CD14-positive monocyte (primary cell): ENCODE data around the gene SLC2A1. TPM values are rescaled to one million over a fixed set of nuclear protein-coding genes. Genes with fewer than 3 reads are reported as not detected.

Source experiments
- DNase-seq, 3 donors: peaks; one replicate each; pipeline ENCODE4 v3.0.0-alpha.2; 2011 to 2022
- H2AFZ ChIP-seq: 2 replicates; pipeline ENCODE4 v1.6.0; 2012; ENCODE audit warnings: mild to moderate bottlenecking, low read depth, low read length, inconsistent platforms; ENCODE audit not compliant: insufficient read depth, poor library complexity, severe bottlenecking
- H3K27ac ChIP-seq, 2 donors: 1 replicate in 1 of 2; 2 replicates in 1 of 2; pipeline ENCODE4 v1.5.1; 2012 to 2013; ENCODE audit warnings: low read length in 2 of 2, control low read depth in 1 of 2, inconsistent platforms in 1 of 2, low read depth in 1 of 2, mild to moderate bottlenecking in 1 of 2
- H3K27me3 ChIP-seq, 2 donors: one replicate each; pipeline versions ENCODE4 v1.6.0 to v1.6.1; 2011 to 2013; ENCODE audit warnings: low read length in 2 of 2; ENCODE audit not compliant: control insufficient read depth in 2 of 2, insufficient read depth in 2 of 2
- H3K36me3 ChIP-seq, 2 donors: replicated peaks in 1 of 2; 1 replicate in 1 of 2; 2 replicates in 1 of 2; pipeline versions ENCODE4 v1.5.1 to v1.6.1; 2012 to 2013; ENCODE audit warnings: low read length in 2 of 2, control low read depth in 1 of 2, inconsistent platforms in 1 of 2, mild to moderate bottlenecking in 1 of 2; ENCODE audit not compliant: insufficient read depth in 2 of 2, control insufficient read depth in 1 of 2
- H3K4me1 ChIP-seq, 2 donors: 1 replicate in 1 of 2; 2 replicates in 1 of 2; pipeline versions ENCODE4 v1.5.1 to v1.6.1; 2012 to 2013; ENCODE audit warnings: low read length in 2 of 2, control low read depth in 1 of 2, inconsistent platforms in 1 of 2, mild to moderate bottlenecking in 1 of 2, moderate library complexity in 1 of 2; ENCODE audit not compliant: insufficient read depth in 2 of 2, control insufficient read depth in 1 of 2
- H3K4me2 ChIP-seq: replicated peaks from 2 replicates; pipeline ENCODE3; 2012; ENCODE audit warnings: low read length, moderate library complexity, mild to moderate bottlenecking; ENCODE audit not compliant: poor library complexity, severe bottlenecking; ENCODE audit errors: extremely low read depth
- H3K4me3 ChIP-seq, 3 experiments: fragments of 200-600 bp in 1 of 3; sonication (generic) in 1 of 3; replicated peaks in 1 of 3; 1 replicate in 2 of 3; 2 replicates in 1 of 3; pipeline ENCODE4 v1.5.1; 2011 to 2013; ENCODE audit warnings: low read length in 3 of 3, mild to moderate bottlenecking in 3 of 3, control low read depth in 2 of 3, low read depth in 2 of 3, inconsistent platforms in 1 of 3, moderate library complexity in 1 of 3
- H3K79me2 ChIP-seq: 2 replicates; pipeline ENCODE4 v1.6.0; 2012; ENCODE audit warnings: mild to moderate bottlenecking, control low read depth, inconsistent platforms, low read length, moderate library complexity; ENCODE audit not compliant: insufficient read depth
- H3K9ac ChIP-seq: 2 replicates; pipeline ENCODE4 v1.6.0; 2017; ENCODE audit warnings: low read length, mild to moderate bottlenecking; ENCODE audit not compliant: insufficient read depth, poor library complexity, severe bottlenecking
- H3K9me3 ChIP-seq, 2 donors: replicated peaks in 1 of 2; 1 replicate in 1 of 2; 2 replicates in 1 of 2; pipeline versions ENCODE4 v1.5.1 to v1.6.1; 2012 to 2013; ENCODE audit warnings: low read length in 2 of 2, control low read depth in 1 of 2; ENCODE audit not compliant: control insufficient read depth in 1 of 2, insufficient read depth in 1 of 2
- H4K20me1 ChIP-seq: 2 replicates; pipeline ENCODE4 v1.6.0; 2012; ENCODE audit warnings: mild to moderate bottlenecking, low read length, control low read depth, moderate library complexity; ENCODE audit not compliant: insufficient read depth
- H3K27ac Mint-ChIP-seq, 7 donors: one replicate each; pipeline ENCODE4 v1.8.0; 2020; ENCODE audit warnings: mild to moderate bottlenecking in 7 of 7, mixed read lengths in 7 of 7, moderate library complexity in 6 of 7, inconsistent platforms in 2 of 7
- H3K27me3 Mint-ChIP-seq, 3 donors: one replicate each; pipeline ENCODE4 v1.8.0; 2021 to 2022; ENCODE audit warnings: low read depth in 3 of 3, mild to moderate bottlenecking in 3 of 3, mixed read lengths in 3 of 3, moderate library complexity in 3 of 3, inconsistent platforms in 1 of 3
- H3K36me3 Mint-ChIP-seq, 2 donors: one replicate each; pipeline ENCODE4 v1.8.0; 2020; ENCODE audit warnings: mixed read lengths in 2 of 2, inconsistent platforms in 1 of 2, mild to moderate bottlenecking in 1 of 2
- H3K4me1 Mint-ChIP-seq: one replicate; pipeline ENCODE4 v1.8.0; 2020; ENCODE audit warnings: mild to moderate bottlenecking, mixed read lengths
- H3K4me3 Mint-ChIP-seq, 2 donors: one replicate each; pipeline ENCODE4 v1.8.0; 2020; ENCODE audit warnings: mild to moderate bottlenecking in 2 of 2, mixed read lengths in 2 of 2, moderate library complexity in 1 of 2
- H3K9me3 Mint-ChIP-seq, 7 donors: one replicate each; pipeline ENCODE4 v1.8.0; 2020 to 2022; ENCODE audit warnings: mixed read lengths in 7 of 7, mild to moderate bottlenecking in 6 of 7, moderate library complexity in 6 of 7, inconsistent platforms in 2 of 7
- WGBS: methylation state at CpG from one replicate; pipeline ENCODE4 v1.1.5; 2013; ENCODE audit warnings: missing lambda C conversion rate; ENCODE audit not compliant: insufficient coverage; 5-methylcytosine and 5-hydroxymethylcytosine counted together
- intact Hi-C, 2 donors: fragments of 100-400 bp; cut with micrococcal nuclease; formaldehyde crosslinking; loops; one replicate each; pipeline versions ENCODE4 v1.15.0 to v1.15.1; 2023
- polyA plus RNA-seq, 3 donors: library from polyadenylated mRNA; depleted of rRNA in 1 of 3; unstranded in 2 of 3; stranded (reverse) in 1 of 3; fragments of 300-500 nt in 2 of 3; fragments of >200 nt in 1 of 3; fragmentation: Illumina TruSeq in 2 of 3; gene quantifications; 1 replicate in 2 of 3; 2 replicates in 1 of 3; pipeline ENCODE4 v1.2.3, GENCODE V29; 2012 to 2021
- TF ChIP-seq, protein P1 (sequence below): fragments of 200-600 bp; IDR thresholded peaks from one replicate; pipeline ENCODE4 v1.8.0; 2022; ENCODE audit warnings: antibody characterized with exemption, mild to moderate bottlenecking

The SLC2A1 gene
- polyA plus RNA-seq, 3 donors: 0.56 to 5.0 (median 0.71) TPM

- peaks cover 71% of the 10 kb centered on the region for H3K4me1 Mint-ChIP-seq
- peaks cover 64 to 68% of the 10 kb centered on the region in 2 donors for H3K4me1 ChIP-seq
- WGBS: 56% methylated on average over 6 of the region's 7 CpGs
- DNase-seq: no peak
- intact Hi-C loops: loop anchor here in 1 of 2 donors (5.0 kb wide), 1 partner anchor 34 kb away; no protein-coding TSS in a partner anchor
- H4K20me1 ChIP-seq: no peaks in the 10 kb centered on the region
- no peaks in the 10 kb centered on the region for H3K27me3 ChIP-seq
- no peaks in the 10 kb centered on the region for H3K36me3 ChIP-seq
- no peaks in the 10 kb centered on the region for H3K9me3 ChIP-seq
- H3K79me2 ChIP-seq: peaks cover 1% of the 10 kb centered on the region
- H3K27ac ChIP-seq: no peak overlapping the region
- no peak overlapping the region for H3K4me3 Mint-ChIP-seq
- peaks cover 4 to 15% of the 10 kb centered on the region in 2 donors for H3K36me3 Mint-ChIP-seq
- H3K4me2 ChIP-seq: no peak overlapping the region
- H2AFZ ChIP-seq: no peak overlapping the region
- H3K9ac ChIP-seq: no peak overlapping the region
- peaks cover 0 to 3% (median 0%) of the 10 kb centered on the region in 7 donors for H3K9me3 Mint-ChIP-seq
- H3K27me3 Mint-ChIP-seq: peaks cover 0 to 9% (median 5%) of the 10 kb centered on the region in 3 donors
- peak overlapping the region in 2 of 7 donors; percentile 33 to 41 for H3K27ac Mint-ChIP-seq
- H3K4me3 ChIP-seq: no peak overlapping the region
- TF ChIP-seq, protein P1, sequence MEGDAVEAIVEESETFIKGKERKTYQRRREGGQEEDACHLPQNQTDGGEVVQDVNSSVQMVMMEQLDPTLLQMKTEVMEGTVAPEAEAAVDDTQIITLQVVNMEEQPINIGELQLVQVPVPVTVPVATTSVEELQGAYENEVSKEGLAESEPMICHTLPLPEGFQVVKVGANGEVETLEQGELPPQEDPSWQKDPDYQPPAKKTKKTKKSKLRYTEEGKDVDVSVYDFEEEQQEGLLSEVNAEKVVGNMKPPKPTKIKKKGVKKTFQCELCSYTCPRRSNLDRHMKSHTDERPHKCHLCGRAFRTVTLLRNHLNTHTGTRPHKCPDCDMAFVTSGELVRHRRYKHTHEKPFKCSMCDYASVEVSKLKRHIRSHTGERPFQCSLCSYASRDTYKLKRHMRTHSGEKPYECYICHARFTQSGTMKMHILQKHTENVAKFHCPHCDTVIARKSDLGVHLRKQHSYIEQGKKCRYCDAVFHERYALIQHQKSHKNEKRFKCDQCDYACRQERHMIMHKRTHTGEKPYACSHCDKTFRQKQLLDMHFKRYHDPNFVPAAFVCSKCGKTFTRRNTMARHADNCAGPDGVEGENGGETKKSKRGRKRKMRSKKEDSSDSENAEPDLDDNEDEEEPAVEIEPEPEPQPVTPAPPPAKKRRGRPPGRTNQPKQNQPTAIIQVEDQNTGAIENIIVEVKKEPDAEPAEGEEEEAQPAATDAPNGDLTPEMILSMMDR: no peak
Observed at GRCh38 chr1:42943166-42943565, 15.5 kb downstream of the SLC2A1 start.

DNA sequence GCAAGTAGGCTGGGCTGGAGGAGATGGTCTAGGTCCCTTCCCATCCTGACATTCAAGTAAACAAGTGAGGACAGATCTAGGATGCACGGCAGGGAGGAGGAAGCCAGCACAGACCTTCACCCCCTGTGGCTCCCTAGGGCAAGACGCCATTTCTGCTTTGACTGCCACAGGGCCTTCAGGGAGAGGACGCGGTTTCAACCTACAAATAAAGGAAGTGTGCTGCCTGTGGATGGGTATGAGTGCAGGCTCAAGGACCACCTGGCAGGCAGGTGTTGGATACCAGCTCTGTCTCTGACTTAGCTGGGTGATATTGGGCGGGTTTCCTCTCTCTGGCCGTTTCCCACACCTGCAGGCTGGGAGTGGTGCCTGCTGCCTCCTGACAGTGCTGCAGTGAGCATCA lies 16.2 kb downstream of the SLC2A1 start:
- H3K9ac ChIP-seq: no peak overlapping the region
- H3K4me3 ChIP-seq: no peak overlapping the region
- no peak overlapping the region for H3K4me2 ChIP-seq
- DNase-seq: peak in 1 of 3 donors; percentile 12
- H3K79me2 ChIP-seq: no peaks in the 10 kb centered on the region
- H3K27me3 ChIP-seq: no peaks in the 10 kb centered on the region
- H3K4me3 Mint-ChIP-seq: no peak overlapping the region
- no peaks in the 10 kb centered on the region for H3K36me3 ChIP-seq
- peaks cover 0 to 3% (median 0%) of the 10 kb centered on the region in 7 donors for H3K9me3 Mint-ChIP-seq
- TF ChIP-seq, protein P1: no peak
- H3K27me3 Mint-ChIP-seq: peaks cover 0 to 9% (median 5%) of the 10 kb centered on the region in 3 donors
- peaks cover 79% of the 10 kb centered on the region for H3K4me1 Mint-ChIP-seq
- H4K20me1 ChIP-seq: no peaks in the 10 kb centered on the region
- intact Hi-C loops: loop anchor here in 1 of 2 donors (5.0 kb wide), 1 partner anchor 35 kb away; no protein-coding TSS in a partner anchor
- 53% methylated on average over 5 of the region's 6 CpGs for WGBS
- H3K36me3 Mint-ChIP-seq: peaks cover 4 to 19% of the 10 kb centered on the region in 2 donors
- H2AFZ ChIP-seq: no peak overlapping the region
- H3K27ac ChIP-seq: peak overlapping the region in 1 of 2 donors; percentile 62
- H3K4me1 ChIP-seq: peaks cover 71 to 75% of the 10 kb centered on the region in 2 donors
- no peaks in the 10 kb centered on the region for H3K9me3 ChIP-seq
- peak overlapping the region in 4 of 7 donors; percentile 40 to 79 (median 69) for H3K27ac Mint-ChIP-seq
